ENCODE data around the gene NCOA3.
"Not testable (repeated sequence)": the region's sequence is repeated elsewhere in the genome, so short reads cannot be mapped to it uniquely, and the experiment has no call there.

The NCOA3 gene

GRCh38 chr20:47506335-47506734, 4.6 kb downstream of the NCOA3 start:
- peaks cover 9% of the 10 kb centered on the region for H3K4me1 ChIP-seq (ENCODE audit: control insufficient read depth, insufficient read depth, low read length)
- no peaks in the 10 kb centered on the region for H3K9me3 ChIP-seq (replicated peaks; ENCODE audit: low read length)
- no peak overlapping the region for H3K4me2 ChIP-seq (ENCODE audit: low read length)
- H3K27me3 ChIP-seq (ENCODE audit: control insufficient read depth, insufficient read depth, low read length): no peaks in the 10 kb centered on the region
- H3K9ac ChIP-seq (ENCODE audit: low read depth, low read length): no peak overlapping the region
- H3K36me3 ChIP-seq (ENCODE audit: insufficient read depth, low read length): no peaks in the 10 kb centered on the region
- H3K4me3 ChIP-seq (ENCODE audit: low read length): no peak overlapping the region

DNA sequence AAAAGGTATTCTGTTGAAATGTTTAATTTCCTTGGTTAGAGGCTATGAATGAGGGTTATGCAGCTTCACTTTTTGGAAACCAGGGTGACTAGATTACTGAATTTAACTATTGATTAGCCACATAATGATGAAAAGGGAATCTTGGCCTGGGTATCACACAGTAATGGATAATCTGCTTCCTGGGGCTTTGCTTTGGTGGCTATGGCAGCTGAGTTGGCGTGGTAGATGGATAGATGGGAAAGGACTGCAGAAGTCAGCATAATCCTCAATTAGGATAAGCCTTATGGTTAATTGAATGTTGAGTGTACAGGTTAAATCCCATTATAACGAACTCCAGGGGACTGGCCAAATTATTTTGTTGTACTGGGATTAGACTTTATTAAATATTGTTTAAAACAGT, 5.2 kb downstream of the NCOA3 start:
- Histone ChIP-seq H3K4me1 (ENCODE audit: control insufficient read depth, insufficient read depth, low read length) (peaks cover 8% of the 10 kb centered on the region), H3K4me2 (ENCODE audit: low read length) (no peak overlapping the region), H3K4me3 (ENCODE audit: low read length) (no peak overlapping the region)

GRCh38 chr20:47507275-47507981, 5.7 kb downstream of the NCOA3 start:
- H3K36me3 ChIP-seq (ENCODE audit: insufficient read depth, low read length); H3K4me1 ChIP-seq (ENCODE audit: control insufficient read depth, insufficient read depth, low read length); H3K27me3 ChIP-seq (ENCODE audit: control insufficient read depth, insufficient read depth, low read length); H3K4me3 ChIP-seq (ENCODE audit: low read length); H3K9me3 ChIP-seq (replicated peaks; ENCODE audit: low read length); H3K9ac ChIP-seq (ENCODE audit: low read depth, low read length); H3K4me2 ChIP-seq (ENCODE audit: low read length): not testable (repeated sequence)

More for the DNA sequence above, 5.2 kb downstream of the NCOA3 start:
- no peak overlapping the region for H3K9ac ChIP-seq (ENCODE audit: low read depth, low read length)
- H3K36me3 ChIP-seq (ENCODE audit: insufficient read depth, low read length): no peaks in the 10 kb centered on the region
- no peaks in the 10 kb centered on the region for H3K27me3 ChIP-seq (ENCODE audit: control insufficient read depth, insufficient read depth, low read length)
- no peaks in the 10 kb centered on the region for H3K9me3 ChIP-seq (replicated peaks; ENCODE audit: low read length)

DNA sequence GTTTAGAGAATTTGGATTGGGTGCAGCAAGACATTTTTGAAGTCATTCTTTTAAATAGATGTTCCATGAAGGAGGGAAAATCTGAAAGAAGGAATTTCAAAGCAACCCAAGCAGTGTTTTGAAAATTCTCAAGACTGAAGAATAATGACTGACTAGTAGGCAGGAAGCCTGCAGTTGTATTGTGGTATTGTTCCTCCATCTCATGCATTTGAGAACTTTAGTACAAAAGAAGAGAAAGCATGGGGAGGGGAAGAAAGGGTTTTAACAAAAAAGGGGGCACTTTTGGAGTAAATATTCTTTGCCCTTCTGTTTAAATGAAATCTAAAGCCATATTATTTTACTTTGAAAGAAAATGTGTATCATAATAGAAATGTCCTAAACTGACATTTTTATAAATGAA, 6.6 kb downstream of the NCOA3 start:
- no peak overlapping the region for H3K4me3 ChIP-seq (ENCODE audit: low read length)
- peaks cover 6% of the 10 kb centered on the region for H3K4me1 ChIP-seq (ENCODE audit: control insufficient read depth, insufficient read depth, low read length)
- H3K9me3 ChIP-seq (replicated peaks; ENCODE audit: low read length): no peaks in the 10 kb centered on the region
- no peaks in the 10 kb centered on the region for H3K27me3 ChIP-seq (ENCODE audit: control insufficient read depth, insufficient read depth, low read length)
- no peak overlapping the region for H3K4me2 ChIP-seq (ENCODE audit: low read length)
- H3K36me3 ChIP-seq (ENCODE audit: insufficient read depth, low read length): no peaks in the 10 kb centered on the region
- H3K9ac ChIP-seq (ENCODE audit: low read depth, low read length): no peak overlapping the region

GRCh38 chr20:47509104-47509661, 7.5 kb downstream of the NCOA3 start:
- Histone ChIP-seq H3K36me3 (ENCODE audit: insufficient read depth, low read length) (no peaks in the 10 kb centered on the region), H3K27me3 (ENCODE audit: control insufficient read depth, insufficient read depth, low read length) (no peaks in the 10 kb centered on the region), H3K4me1 (ENCODE audit: control insufficient read depth, insufficient read depth, low read length) (no peaks in the 10 kb centered on the region), H3K9ac (ENCODE audit: low read depth, low read length) (no peak overlapping the region), H3K4me2 (ENCODE audit: low read length) (no peak overlapping the region), H3K4me3 (ENCODE audit: low read length) (no peak overlapping the region), H3K9me3 (replicated peaks; ENCODE audit: low read length) (no peaks in the 10 kb centered on the region)

- no peak overlapping the region for H3K4me2 ChIP-seq (ENCODE audit: low read length)
- no peaks in the 10 kb centered on the region for H3K27me3 ChIP-seq (ENCODE audit: control insufficient read depth, insufficient read depth, low read length)
- H3K9me3 ChIP-seq (replicated peaks; ENCODE audit: low read length): no peaks in the 10 kb centered on the region
- no peaks in the 10 kb centered on the region for H3K36me3 ChIP-seq (ENCODE audit: insufficient read depth, low read length)
- H3K4me1 ChIP-seq (ENCODE audit: control insufficient read depth, insufficient read depth, low read length): no peaks in the 10 kb centered on the region
- H3K4me3 ChIP-seq (ENCODE audit: low read length): no peak overlapping the region
- no peak overlapping the region for H3K9ac ChIP-seq (ENCODE audit: low read depth, low read length)
Measured at GRCh38 chr20:47509685-47510084, 8.0 kb downstream of the NCOA3 start.

DNA sequence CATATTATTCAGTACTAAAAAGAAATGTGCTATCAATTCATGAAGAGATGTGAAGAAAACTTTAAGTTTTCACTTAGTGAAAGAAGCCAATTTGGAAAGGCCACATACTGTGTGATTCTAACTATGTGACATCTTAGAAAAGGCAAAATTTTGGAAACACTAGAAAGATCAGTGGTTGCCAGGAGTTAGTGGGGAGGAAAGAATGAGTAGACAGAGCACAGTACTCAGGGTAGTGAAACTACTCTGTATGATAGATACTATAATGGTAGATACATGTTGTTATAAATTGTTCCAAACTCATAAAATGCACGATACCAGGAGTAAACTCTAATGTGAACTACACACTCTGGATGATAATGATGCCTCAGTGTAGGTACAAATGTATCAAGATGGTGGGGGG, 14.2 kb downstream of the NCOA3 start:
- H3K9ac ChIP-seq (ENCODE audit: low read depth, low read length): no peak overlapping the region
- no peak overlapping the region for H3K4me2 ChIP-seq (ENCODE audit: low read length)
- no peaks in the 10 kb centered on the region for H3K27me3 ChIP-seq (ENCODE audit: control insufficient read depth, insufficient read depth, low read length)
- peaks cover 4% of the 10 kb centered on the region for H3K36me3 ChIP-seq (ENCODE audit: insufficient read depth, low read length)
- peaks cover 7% of the 10 kb centered on the region for H3K4me1 ChIP-seq (ENCODE audit: control insufficient read depth, insufficient read depth, low read length)
- H3K4me3 ChIP-seq (ENCODE audit: low read length): no peak overlapping the region
- H3K9me3 ChIP-seq (replicated peaks; ENCODE audit: low read length): peaks cover 4% of the 10 kb centered on the region

DNA sequence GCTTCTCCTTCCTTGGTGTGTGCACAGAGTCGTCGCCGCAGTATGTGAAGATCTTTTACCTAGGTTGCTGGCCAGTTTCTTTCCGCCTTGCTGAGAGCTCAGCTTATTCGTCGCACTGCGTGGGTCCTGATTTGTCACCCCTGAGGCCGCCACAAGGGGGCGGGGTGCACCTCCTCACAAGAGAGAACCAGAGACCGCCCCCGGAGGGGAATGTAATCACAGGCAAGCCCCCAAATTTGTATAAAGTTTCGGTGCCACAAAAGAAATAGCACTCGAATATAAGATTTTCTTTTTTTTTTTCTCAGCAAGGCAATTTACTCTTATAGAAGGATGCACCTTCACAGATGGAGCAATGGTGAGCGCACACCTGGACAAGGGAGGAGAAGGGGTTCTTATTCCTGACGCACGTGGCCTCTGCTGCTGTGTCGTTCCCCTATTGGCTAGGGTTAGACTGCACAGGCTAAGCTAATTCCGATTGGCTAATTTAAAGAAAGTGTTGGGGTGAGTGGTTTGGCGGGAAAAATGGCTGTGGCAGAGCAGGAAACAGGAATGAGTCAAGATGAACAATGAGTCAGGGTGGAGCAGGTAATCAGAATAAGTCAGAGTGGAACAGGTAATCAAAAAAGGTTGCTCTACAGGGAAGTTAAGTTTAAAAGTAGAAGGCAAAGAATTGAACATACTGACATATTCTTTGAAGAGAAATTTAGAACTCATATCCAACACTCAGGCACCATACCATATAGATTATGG, 19.5 kb downstream of the NCOA3 start:
- H3K4me3 ChIP-seq (ENCODE audit: low read length): no peak overlapping the region
- H3K36me3 ChIP-seq (ENCODE audit: insufficient read depth, low read length): peaks cover 14% of the 10 kb centered on the region
- H3K4me1 ChIP-seq (ENCODE audit: control insufficient read depth, insufficient read depth, low read length): peaks cover 7% of the 10 kb centered on the region
- H3K9ac ChIP-seq (ENCODE audit: low read depth, low read length): no peak overlapping the region
- no peak overlapping the region for H3K4me2 ChIP-seq (ENCODE audit: low read length)
- H3K9me3 ChIP-seq (replicated peaks; ENCODE audit: low read length): peaks cover 14% of the 10 kb centered on the region
- no peaks in the 10 kb centered on the region for H3K27me3 ChIP-seq (ENCODE audit: control insufficient read depth, insufficient read depth, low read length)

DNA sequence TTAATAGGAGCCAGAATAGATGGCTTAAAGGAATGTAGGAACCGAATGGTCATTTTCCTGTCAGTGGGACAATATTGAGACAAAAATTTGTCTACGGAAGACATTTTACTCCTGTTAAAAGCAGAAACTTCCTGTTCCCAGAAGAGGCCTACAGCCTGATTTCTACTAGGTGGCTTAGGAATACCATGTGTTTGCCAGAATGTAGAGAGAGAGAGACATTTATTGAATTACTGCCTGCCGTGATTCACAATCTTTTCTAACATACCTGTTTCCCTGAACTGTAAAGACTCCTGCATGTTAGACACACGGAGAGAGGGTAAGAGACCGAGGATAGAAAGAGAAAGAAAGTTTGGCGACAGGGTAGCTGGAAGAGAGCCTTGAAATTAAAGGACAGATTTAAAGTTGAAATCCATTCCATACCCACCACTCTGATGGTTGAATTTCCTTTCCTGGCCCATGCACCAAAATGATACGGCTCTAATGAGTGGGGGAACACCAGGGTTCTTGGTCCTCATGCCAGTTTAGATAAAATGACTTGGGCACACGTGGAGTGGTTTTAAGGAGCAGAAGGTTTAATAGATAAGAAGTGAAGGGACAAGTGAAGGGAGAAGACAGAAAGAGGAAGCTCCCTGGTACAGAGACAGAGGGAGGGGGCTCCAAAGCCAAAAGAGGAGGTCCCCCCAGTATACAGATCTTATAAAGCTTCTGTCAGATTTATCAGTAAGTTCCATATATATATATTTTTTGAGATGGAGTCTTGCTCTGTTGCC, 22.5 kb downstream of the NCOA3 start:
- no peak overlapping the region for H3K9ac ChIP-seq (ENCODE audit: low read depth, low read length)
- H3K4me1 ChIP-seq (ENCODE audit: control insufficient read depth, insufficient read depth, low read length): no peaks in the 10 kb centered on the region
- H3K4me3 ChIP-seq (ENCODE audit: low read length): no peak overlapping the region
- H3K9me3 ChIP-seq (replicated peaks; ENCODE audit: low read length): peaks cover 14% of the 10 kb centered on the region
- no peaks in the 10 kb centered on the region for H3K27me3 ChIP-seq (ENCODE audit: control insufficient read depth, insufficient read depth, low read length)
- no peak overlapping the region for H3K4me2 ChIP-seq (ENCODE audit: low read length)
- H3K36me3 ChIP-seq (ENCODE audit: insufficient read depth, low read length): peaks cover 14% of the 10 kb centered on the region

- Histone ChIP-seq H3K9me3 (replicated peaks; ENCODE audit: low read length) (no peaks in the 10 kb centered on the region), H3K4me3 (ENCODE audit: low read length) (no peak overlapping the region), H3K36me3 (ENCODE audit: insufficient read depth, low read length) (no peaks in the 10 kb centered on the region), H3K4me1 (ENCODE audit: control insufficient read depth, insufficient read depth, low read length) (no peaks in the 10 kb centered on the region), H3K4me2 (ENCODE audit: low read length) (no peak overlapping the region), H3K9ac (ENCODE audit: low read depth, low read length) (no peak overlapping the region), H3K27me3 (ENCODE audit: control insufficient read depth, insufficient read depth, low read length) (no peaks in the 10 kb centered on the region)
Measured at GRCh38 chr20:47527004-47527800, 25.5 kb downstream of the NCOA3 start.

- Histone ChIP-seq H3K9ac (ENCODE audit: low read depth, low read length) (no peak overlapping the region), H3K4me2 (ENCODE audit: low read length) (no peak overlapping the region), H3K36me3 (ENCODE audit: insufficient read depth, low read length) (no peaks in the 10 kb centered on the region), H3K9me3 (replicated peaks; ENCODE audit: low read length) (no peaks in the 10 kb centered on the region), H3K27me3 (ENCODE audit: control insufficient read depth, insufficient read depth, low read length) (no peaks in the 10 kb centered on the region), H3K4me1 (ENCODE audit: control insufficient read depth, insufficient read depth, low read length) (no peaks in the 10 kb centered on the region), H3K4me3 (ENCODE audit: low read length) (no peak overlapping the region)
Measured at GRCh38 chr20:47529840-47530239, 28.2 kb downstream of the NCOA3 start.
